HG03571 (cell line): ENCODE data around the gene CES4A.
A peak's percentile ranks its signal among the peaks of the same experiment; 100 is the strongest.
"Not testable (repeated sequence)": the region's sequence is repeated elsewhere in the genome, so short reads cannot be mapped to it uniquely, and the experiment has no call there.

ENCODE experiments used
- ATAC-seq: cut with Tn5 transposase; IDR thresholded peaks from one replicate; pipeline ENCODE4 v1.9.1; 2021; ENCODE audit not compliant: unreplicated experiment

CES4A gene

DNA sequence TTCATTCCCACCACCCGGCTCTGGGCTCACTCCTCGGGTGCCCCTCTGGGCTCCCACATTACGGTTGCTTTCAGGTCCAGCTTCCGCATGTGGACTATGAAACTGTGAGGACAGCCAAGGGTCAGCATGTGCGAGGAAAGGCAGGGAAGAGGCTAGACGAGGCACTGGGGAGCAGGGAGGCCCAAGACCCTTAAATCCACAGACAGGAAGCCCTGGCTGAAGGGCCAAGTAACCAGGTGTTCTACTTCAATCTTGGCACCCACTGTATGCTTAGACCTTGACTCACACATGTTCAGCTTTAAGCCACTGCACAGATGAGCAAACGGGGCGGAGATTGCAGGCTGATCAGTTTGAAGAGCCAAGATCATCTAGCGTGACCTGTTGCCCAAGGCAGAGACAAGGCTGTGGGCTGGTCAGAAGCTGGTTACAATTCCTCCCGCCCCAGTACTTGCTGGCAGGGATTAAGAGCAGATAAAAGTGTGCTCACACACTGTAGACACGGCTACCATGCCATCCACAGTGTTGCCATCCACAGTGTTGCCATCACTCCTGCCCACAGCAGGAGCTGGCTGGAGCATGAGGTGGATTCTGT is at the start of gene CES4A:
CES4A (plus strand) TSS at position 393 of the 592 bp plus-strand sequence; CDS start at position 577, 184 bp downstream.
- no peak for ATAC-seq

DNA sequence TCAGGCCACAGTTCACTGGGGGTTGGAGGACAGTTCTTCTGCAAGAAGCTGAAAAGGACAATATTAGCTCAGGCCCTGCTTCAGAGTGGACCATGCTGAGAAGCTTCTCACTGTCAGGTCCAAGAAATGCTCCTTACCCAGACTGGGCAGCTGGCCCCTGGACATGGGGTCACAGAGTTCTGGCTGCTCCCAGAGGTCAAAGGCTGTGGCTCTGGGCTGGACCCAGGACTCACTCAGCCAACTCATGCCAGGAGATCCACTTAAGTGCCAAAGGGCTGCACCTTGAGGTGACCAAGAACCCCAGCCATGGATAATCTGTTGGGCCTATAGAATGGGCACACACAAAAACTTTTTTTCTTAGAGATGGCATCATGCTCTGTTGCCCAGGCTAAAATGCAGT is 49.0 kb upstream of the CES4A start:
- ATAC-seq, result no peak

DNA sequence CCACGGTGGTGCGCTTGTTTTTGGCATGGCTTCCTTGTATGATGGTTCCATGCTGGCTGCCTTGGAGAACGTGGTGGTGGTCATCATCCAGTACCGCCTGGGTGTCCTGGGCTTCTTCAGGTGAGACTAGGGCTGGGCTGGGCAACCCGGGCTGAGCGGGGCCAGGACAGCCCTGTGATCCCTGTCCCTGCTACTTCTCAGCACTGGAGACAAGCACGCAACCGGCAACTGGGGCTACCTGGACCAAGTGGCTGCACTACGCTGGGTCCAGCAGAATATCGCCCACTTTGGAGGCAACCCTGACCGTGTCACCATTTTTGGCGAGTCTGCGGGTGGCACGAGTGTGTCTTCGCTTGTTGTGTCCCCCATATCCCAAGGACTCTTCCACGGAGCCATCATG is 48.2 kb upstream of the CES4A start:
- no peak for ATAC-seq

DNA sequence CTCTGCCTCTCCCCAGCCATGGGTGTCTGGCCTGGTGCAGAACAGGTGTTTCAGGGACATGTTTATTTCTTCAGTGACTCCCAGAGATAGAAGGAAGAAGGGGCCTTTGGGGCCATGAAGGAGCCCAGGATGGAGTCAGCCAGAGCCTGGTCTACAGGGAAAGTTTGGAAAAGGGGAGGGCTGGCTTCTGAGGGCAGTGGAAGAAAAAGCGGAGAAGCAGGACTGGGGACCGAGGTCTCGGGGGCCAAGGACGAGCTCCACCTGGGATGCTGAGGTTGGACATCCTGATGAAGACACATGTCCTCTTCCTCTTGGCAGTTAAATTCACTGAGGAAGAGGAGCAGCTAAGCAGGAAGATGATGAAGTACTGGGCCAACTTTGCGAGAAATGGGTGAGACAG is 45.4 kb upstream of the CES4A start:
- ATAC-seq, result no peak

DNA sequence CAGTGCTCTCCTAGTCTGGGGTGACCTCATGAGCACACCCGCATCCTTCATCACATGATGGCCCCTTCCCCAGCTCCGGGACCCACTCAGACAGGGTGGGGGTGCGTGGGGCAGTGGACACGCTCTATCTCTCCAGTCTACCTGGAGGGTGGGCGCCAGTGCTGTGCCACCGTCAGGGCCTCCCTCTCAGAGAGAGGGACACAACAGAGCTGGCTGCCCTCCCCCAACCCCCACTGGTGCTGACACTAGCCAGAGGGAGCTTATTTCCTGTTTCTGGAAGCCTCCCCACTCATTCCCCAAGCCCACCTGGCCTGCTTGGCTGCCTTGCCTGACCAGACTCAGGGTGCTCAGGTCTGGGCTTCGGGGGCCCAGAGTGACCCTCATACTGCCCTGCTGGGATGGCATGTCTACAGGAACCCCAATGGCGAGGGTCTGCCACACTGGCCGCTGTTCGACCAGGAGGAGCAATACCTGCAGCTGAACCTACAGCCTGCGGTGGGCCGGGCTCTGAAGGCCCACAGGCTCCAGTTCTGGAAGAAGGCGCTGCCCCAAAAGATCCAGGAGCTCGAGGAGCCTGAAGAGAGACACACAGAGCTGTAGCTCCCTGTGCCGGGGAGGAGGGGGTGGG is 44.8 kb upstream of the CES4A start:
- ATAC-seq, result no peak

DNA sequence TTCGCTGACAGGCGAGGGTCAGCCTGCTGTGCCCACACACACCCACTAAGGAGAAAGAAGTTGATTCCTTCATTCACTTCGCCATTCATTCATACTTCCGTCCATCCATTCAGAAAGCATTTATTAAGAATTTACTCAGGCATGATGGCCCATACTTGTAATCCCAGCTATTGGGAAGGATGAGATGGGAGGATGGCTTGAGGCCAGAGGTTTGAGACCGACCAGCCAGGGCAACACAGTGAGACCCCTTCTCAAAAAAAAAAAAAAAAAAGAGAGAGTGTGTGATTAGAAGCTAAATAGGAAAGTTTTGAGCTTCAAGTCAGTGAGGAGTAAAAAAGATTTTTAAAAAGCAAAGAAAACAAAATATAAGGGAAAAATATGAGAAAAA is 44.3 kb upstream of the CES4A start:
- ATAC-seq, result no peak

DNA sequence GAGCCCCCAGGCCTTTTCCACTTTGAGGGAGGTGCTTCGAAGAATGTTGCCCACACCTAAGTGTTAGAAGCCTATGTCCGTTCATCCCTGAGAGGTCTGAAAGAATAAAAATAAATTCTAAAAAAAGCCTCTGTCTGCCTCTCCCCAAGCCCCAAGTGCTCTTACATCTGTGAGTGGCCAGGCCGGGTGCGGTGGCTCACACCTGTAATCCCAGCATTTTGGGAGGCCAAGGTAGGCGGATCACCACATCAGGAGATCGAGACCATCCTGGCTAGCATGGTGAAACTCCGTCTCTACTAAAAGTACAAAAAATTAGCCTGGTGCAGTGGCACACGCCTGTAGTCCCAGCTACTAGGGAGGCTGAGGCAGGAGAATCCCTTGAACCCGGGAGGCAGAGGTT is 43.4 kb upstream of the CES4A start:
- ATAC-seq, result not testable (repeated sequence)

DNA sequence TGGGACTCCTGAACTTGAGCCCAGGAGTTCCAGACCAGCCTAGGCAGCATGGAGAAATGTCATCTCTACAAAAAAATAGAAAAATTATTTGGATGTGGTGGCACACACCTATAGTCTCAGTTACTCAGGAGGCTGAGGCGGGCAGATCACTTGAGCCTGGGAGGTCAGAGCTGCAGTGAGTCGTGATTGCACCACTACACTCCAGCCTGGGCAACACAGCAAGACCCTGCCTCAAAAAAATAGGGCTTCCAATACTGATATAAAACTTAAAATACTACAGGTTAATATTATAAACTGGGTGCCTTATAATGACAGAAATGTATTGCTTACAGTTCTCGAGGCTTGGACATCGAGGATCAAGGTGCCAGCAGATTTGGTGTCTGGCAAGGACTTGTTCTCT is 42.5 kb upstream of the CES4A start:
- no peak for ATAC-seq

DNA sequence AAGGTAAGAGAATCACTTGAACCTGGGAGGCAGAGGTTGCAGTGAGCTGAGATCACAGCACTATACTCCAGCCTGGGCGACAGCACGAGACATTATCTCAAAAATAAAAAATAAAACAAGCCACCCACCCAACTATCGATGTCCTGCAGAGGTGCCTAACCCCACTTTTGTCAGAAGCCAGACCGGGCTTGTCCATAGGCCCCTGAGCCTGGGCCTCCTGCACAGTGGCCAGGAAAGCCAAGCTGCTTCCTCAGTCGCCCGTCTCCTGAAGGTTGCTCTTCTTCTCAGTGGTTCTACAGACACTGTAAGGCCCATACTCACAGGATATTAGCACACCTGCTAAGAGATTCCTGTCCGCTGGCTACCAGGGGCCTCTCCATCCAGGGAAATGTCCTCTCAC is 41.8 kb upstream of the CES4A start:
- no peak for ATAC-seq

DNA sequence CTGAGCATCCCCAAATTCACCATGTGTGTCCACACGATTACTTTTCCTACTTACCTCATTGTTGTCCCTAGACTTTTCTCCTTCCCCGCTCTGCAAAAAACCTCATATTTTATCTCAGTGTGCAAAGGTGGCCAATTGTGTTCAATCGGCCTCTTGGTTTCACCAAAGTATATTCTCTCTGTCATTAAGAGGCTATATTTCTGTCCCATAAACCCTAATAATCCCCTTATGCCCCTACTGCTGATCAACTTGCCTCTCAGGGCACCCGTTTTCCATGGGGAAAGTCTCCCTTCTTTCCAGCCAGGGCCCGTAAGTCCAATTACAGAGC is 41.5 kb upstream of the CES4A start:
- ATAC-seq, result no peak

DNA sequence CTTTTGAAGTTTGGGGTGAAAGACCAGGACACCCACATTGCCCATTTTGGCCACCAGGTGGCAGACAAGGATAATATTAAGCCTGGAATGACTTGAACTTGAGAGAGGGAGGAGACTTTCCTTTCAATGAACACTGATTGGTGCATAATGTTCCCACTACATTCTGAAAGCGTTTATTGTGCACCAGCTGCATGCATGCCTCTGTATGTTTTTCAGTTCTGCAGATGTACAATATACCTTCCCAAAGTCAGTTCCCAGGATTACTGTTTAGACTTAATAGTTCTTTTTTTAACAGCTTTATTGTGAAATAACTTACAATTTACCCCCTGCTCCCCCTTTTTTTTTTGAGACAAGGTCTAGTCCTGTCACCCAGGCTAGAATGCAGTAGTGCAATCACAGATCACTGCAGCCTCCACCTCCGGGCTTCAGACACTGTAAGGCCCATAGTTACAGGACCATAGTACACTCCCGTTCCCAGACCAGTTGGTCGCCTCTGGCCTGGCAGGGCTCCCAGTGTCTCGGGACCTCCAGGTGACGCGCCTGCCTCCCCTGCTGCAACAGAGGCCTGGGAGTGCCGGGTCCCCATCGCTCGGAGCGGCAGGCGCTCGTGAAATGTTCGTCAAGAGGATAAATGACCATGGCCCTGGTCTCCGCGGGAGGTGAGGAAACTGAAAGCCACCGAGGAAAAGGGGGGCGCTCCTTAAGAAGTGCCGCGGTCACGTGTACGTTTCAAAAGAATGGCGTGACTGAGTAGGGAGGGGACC is 40.9 kb upstream of the CES4A start:
- peak; percentile 61 for ATAC-seq

DNA sequence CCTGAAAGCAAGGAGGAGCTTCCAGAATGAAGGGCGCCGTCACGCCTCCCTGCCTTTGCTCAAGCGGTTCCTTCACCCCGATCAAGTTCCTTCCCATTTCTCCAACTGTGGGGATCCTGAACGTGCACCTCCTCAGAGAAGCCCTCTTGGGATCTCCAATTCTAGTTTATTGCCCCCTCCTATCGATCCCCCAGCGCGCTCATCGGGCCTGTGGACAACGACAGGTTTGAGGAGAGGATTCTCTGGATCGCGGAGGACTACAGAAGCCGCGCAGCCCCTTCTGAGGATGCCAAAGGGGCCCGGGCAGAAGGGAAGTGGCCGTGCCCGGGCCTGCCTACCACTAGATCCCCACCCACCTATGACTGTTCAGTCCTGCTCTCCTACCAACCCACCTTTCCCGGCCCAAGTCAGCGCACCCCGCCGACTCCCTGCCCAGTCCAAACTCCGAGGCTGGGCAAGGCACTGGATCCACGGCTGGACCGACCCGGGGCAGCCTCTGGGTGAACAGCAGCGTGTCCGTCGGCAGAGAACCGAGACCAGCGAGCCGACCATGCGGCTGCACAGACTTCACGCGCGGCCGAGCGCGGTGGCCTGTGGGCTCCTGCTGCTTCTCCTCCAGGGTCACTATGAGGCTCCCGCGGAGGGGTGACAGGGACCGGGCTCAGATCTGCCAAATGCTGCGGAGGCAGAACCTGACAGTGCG is 40.1 kb upstream of the CES4A start:
- no peak for ATAC-seq

DNA sequence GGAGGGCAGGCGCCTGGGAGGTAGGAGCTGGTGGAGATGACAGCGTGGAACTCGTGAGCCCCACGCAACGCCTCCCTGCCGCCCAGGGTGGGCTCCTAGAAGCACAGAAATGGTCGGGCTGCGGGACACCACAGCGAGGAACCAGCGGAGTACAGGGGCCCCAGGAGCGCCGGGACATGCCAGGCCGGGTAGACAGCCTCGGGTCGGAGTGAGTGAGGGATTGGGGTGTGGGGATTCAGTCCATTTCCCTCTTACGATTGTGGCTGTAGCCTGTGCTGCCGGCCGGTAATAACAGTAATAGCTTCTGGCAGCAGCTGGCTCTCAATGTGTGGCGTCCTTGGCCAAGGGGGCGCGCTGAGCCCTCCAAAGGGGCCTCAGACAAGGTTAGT is 39.6 kb upstream of the CES4A start:
- no peak for ATAC-seq

DNA sequence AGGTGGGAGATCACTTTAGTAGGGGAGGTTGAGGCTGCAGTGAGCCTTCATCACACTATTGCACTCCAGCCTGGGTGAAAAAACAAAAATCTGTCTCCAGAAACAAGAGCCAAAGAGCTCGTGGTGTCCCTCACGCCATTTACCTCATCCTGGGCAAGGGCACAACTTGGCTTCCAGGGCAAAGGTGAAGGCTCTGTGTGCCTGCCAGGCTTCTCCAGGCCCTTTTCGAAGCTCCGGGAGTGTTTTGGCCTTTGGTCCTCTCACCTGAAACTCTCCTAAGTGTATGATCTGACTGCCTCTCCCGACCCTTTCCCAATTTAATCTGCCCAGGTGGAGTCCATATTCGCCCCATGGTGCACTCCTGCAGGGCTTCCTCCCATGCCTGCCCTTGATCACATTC is 38.9 kb upstream of the CES4A start:
- ATAC-seq, result no peak

DNA sequence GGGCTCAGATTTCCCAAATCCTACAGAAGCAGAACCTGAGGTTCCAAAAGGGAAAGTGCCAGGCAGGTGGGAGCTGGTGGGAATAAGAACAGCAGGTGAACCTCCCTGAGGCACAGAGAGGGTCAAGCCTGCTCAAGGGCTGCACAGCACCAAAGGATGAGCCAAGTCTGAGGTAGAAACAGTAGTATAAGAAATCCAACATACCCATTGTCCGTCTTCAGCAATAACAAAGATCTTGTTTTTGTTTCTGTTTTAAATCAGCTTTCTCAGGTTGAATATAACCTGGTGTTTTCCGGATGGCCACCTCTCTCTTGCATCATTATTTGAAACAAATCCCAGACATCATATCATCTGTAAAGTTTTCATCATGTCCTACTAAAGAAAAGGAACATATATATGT is 38.0 kb upstream of the CES4A start:
- no peak for ATAC-seq

DNA sequence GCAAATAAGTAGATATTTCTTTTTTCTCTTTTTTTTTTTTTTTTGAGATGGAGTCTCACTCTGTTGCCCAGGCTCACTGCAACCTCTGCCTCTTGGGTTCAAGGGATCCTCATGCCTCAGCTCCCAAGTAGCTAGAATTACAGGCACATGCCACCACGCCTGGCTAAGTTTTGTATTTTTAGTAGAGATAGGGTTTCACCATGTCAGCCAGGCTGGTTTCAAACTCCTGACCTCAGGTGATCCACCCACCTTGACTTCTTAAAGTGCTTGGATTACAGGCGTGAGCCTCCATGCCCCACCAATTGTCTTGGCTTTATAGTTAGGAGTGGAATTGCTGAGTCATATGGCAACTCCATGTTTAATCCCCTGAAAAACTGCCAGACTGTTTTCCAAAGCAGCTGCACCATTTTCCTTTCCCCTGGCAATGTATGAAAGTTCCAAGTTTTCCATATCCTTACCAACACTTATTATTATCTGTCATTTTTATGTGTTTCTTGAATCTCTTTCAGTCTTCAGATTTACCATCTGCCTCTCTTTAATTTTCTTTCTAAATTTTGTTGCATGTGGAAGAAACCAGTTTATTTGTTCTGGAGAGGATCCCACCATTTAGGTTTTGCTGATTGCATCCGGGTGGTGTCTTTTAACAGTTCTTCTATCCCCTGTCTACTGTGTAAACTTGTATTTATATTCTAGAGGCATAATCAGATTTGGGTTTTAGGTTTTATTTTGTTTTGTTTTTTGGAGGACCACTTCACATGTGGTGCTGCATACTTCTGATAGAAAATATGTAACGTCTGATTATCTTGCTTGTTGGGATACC is 37.2 kb upstream of the CES4A start:
- no peak for ATAC-seq

DNA sequence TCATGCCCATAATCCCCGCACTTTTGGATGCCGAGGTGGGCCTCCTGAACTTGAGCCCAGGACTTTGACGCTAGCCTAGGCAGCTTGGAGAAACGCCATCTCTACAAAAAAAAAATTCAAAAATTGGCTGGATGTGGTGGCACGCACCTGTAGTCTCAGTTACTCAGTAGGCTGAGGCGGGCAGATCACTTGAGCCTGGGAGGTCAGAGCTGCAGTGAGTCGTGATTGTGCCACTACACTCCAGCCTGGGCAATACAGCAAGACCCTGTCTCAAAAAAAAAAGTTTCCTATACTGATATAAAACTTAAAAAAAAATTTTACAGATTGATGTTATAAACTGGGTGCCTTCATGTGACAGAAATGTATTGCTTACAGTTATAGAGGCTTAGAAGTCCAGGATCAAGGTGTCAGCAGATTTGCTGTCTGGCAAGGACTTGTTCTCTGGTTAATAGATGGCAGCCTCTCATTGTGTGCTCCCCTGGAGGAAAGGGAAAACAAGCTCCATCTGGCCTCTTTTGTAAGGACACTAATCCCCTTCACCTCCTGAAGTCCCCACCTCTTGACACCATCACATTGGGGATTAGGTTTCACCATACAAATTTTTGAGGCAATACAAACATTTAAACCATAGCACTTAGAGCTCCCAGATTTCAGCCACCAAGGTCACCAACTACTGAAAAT is 35.8 kb upstream of the CES4A start:
- no peak for ATAC-seq

DNA sequence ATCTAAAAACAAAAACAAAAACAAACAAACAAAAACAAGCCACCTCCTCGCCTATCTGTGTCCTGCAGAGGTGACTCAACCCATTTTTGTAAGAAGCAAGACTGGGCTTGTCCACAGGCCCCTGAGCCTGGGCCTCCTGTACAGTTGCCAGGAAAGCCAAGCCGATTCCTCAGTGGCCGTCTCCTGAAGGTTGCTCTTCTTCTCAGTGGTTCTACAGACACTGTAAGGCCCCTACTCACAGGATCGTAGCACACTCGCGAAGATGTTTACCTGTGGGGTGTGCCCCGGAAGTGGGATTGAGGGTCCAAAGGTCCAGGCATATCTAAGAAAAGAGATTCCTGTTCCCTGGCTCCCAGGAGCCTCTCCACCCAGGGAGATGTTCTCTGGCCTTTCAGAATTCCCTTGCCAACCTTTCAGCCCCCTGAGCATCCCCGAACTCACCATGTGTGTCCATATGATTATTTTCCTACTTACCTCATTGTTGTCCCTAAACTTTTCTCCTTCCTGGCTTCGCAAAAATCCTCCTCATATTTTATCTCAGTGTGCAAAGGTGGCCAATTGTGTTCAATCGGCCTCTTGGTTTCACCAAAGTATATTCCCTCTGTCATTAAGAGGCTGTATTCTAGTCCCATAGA is 34.8 kb upstream of the CES4A start:
- ATAC-seq, result no peak

DNA sequence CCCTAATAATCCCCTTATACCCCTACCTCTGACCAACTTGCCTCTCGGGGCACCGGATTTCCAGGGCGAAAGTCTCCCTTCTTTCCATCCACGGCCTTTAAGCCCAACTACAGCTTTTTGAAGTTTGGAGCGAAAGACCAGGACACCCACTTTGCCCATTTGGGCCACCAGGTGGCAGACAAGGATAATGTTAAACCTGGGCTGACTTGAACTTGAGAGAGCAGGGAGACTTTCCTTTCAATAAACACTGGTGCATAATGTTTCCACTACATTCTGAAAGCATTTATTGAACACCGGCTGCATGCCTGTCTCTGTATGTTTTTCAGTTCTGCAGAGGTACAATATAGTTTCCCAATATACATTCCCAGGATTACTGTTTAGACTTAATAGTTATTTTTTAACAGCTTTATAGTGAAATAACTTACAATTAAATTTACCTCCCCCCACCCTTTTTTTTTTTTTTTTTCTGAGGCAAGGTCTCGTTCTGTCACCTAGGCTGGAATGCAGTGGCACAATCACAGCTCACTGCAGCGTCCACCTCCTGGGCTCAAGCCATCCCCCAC is 34.2 kb upstream of the CES4A start:
- ATAC-seq, result no peak
